H9 (cell line): ENCODE data around the gene FSTL4. TPM values are rescaled to one million over a fixed set of nuclear protein-coding genes. Genes with fewer than 3 reads are reported as not detected.

Experiments
- DNase-seq: peaks from one replicate; pipeline ENCODE4 v3.0.0-alpha.2; 2017
- H2AFZ ChIP-seq: one replicate; pipeline ENCODE4 v1.6.1; 2013; ENCODE audit warnings: mild to moderate bottlenecking, low read length, control low read depth, moderate library complexity
- H2AK5ac ChIP-seq: 2 replicates; pipeline ENCODE4 v1.6.1; 2013; ENCODE audit warnings: low read length, control low read depth, mixed read lengths; ENCODE audit not compliant: insufficient read length
- H2BK120ac ChIP-seq: one replicate; pipeline ENCODE4 v1.6.1; 2013; ENCODE audit warnings: low read depth, mild to moderate bottlenecking, low read length, control low read depth, inconsistent platforms; ENCODE audit not compliant: poor library complexity, severe bottlenecking
- H2BK12ac ChIP-seq: 2 replicates; pipeline ENCODE4 v1.6.1; 2013; ENCODE audit warnings: low read length, control low read depth, mixed read lengths, low read depth; ENCODE audit not compliant: insufficient read length
- H2BK15ac ChIP-seq: 2 replicates; pipeline ENCODE4 v1.6.1; 2013; ENCODE audit warnings: low read depth, low read length, control low read depth
- H2BK20ac ChIP-seq: one replicate; pipeline ENCODE4 v1.6.1; 2013; ENCODE audit warnings: low read depth, mild to moderate bottlenecking, low read length, control low read depth, inconsistent platforms; ENCODE audit not compliant: poor library complexity, severe bottlenecking
- H2BK5ac ChIP-seq: 2 replicates; pipeline ENCODE4 v1.6.1; 2013; ENCODE audit warnings: low read length, control low read depth, mixed read lengths; ENCODE audit not compliant: insufficient read length
- H3K14ac ChIP-seq: 2 replicates; pipeline ENCODE4 v1.6.1; 2013; ENCODE audit warnings: low read length, control low read depth; ENCODE audit not compliant: insufficient read depth
- H3K18ac ChIP-seq: 2 replicates; pipeline ENCODE4 v1.6.1; 2013; ENCODE audit warnings: low read depth, mild to moderate bottlenecking, mixed read lengths, low read length, control low read depth; ENCODE audit not compliant: insufficient read length
- H3K23ac ChIP-seq: 2 replicates; pipeline ENCODE4 v1.6.1; 2013; ENCODE audit warnings: low read length, control low read depth, mixed read lengths, low read depth; ENCODE audit not compliant: insufficient read length
- H3K23me2 ChIP-seq: 2 replicates; pipeline ENCODE4 v1.6.1; 2013; ENCODE audit warnings: low read depth, mild to moderate bottlenecking, mixed read lengths, low read length, control low read depth; ENCODE audit not compliant: insufficient read length, poor library complexity, severe bottlenecking
- H3K27ac ChIP-seq: 2 replicates; pipeline ENCODE4 v1.5.1; 2013; ENCODE audit warnings: low read length, control low read depth, mixed read lengths, low read depth; ENCODE audit not compliant: insufficient read length
- H3K27me3 ChIP-seq: 2 replicates; pipeline ENCODE4 v1.6.1; 2013; ENCODE audit warnings: low read length, control low read depth, inconsistent platforms; ENCODE audit not compliant: insufficient read depth
- H3K4ac ChIP-seq: 2 replicates; pipeline ENCODE4 v1.6.1; 2013; ENCODE audit warnings: low read depth, mild to moderate bottlenecking, control low read depth, inconsistent platforms, low read length, moderate library complexity
- H3K4me1 ChIP-seq: 2 replicates; pipeline ENCODE4 v1.6.1; 2013; ENCODE audit warnings: low read length, control low read depth, inconsistent platforms; ENCODE audit not compliant: insufficient read depth
- H3K4me2 ChIP-seq: 2 replicates; pipeline ENCODE4 v1.6.1; 2013; ENCODE audit warnings: low read length, control low read depth, mixed read lengths; ENCODE audit not compliant: insufficient read length, insufficient read depth
- H3K56ac ChIP-seq: 2 replicates; pipeline ENCODE4 v1.6.1; 2013; ENCODE audit warnings: low read depth, mild to moderate bottlenecking, mixed read lengths, low read length, control low read depth; ENCODE audit not compliant: insufficient read length
- H3K79me1 ChIP-seq: 2 replicates; pipeline ENCODE4 v1.6.1; 2013; ENCODE audit warnings: low read depth, mild to moderate bottlenecking, moderate library complexity, low read length, control low read depth, inconsistent platforms; ENCODE audit not compliant: insufficient read depth, poor library complexity, severe bottlenecking
- H3K79me2 ChIP-seq: 2 replicates; pipeline ENCODE4 v1.6.1; 2013; ENCODE audit warnings: low read length, control low read depth, inconsistent platforms; ENCODE audit not compliant: insufficient read depth
- H3K9ac ChIP-seq: 2 replicates; pipeline ENCODE4 v1.6.1; 2013; ENCODE audit warnings: low read length, control low read depth, mixed read lengths; ENCODE audit not compliant: insufficient read length; ENCODE audit errors: extremely low read depth
- H3K9me3 ChIP-seq: one replicate; pipeline ENCODE4 v1.6.1; 2013; ENCODE audit warnings: low read depth, low read length, inconsistent platforms; ENCODE audit not compliant: control insufficient read depth
- H3T11ph ChIP-seq: one replicate; pipeline ENCODE4 v1.6.1; 2013; ENCODE audit warnings: mild to moderate bottlenecking, low read length, control low read depth, inconsistent platforms
- H4K20me1 ChIP-seq: one replicate; pipeline ENCODE4 v1.6.1; 2013; ENCODE audit not compliant: control insufficient read depth, insufficient read length, insufficient read depth
- H4K5ac ChIP-seq: 2 replicates; pipeline ENCODE4 v1.6.1; 2013; ENCODE audit warnings: low read depth, mild to moderate bottlenecking, mixed read lengths, low read length, control low read depth; ENCODE audit not compliant: insufficient read length
- H4K8ac ChIP-seq: replicated peaks from 2 replicates; pipeline ENCODE4 v1.6.1; 2013; ENCODE audit warnings: low read length, control low read depth, mixed read lengths, low read depth; ENCODE audit not compliant: insufficient read length
- H4K91ac ChIP-seq: 2 replicates; pipeline ENCODE4 v1.6.1; 2013; ENCODE audit warnings: low read depth, mild to moderate bottlenecking, moderate library complexity, mixed read lengths, low read length, control low read depth; ENCODE audit not compliant: insufficient read length
- H3K27ac Mint-ChIP-seq, 3 experiments: 2 replicates in 2 of 3; 3 replicates in 1 of 3; pipeline ENCODE4 v1.8.0; 2020 to 2021; ENCODE audit warnings: mixed read lengths in 3 of 3, mild to moderate bottlenecking in 1 of 3, moderate library complexity in 1 of 3
- H3K27me3 Mint-ChIP-seq: 2 replicates; pipeline ENCODE4 v1.8.0; 2021; ENCODE audit warnings: low read depth, mild to moderate bottlenecking, moderate library complexity, mixed read lengths
- H3K36me3 Mint-ChIP-seq, 3 experiments: 2 replicates in 2 of 3; 3 replicates in 1 of 3; pipeline ENCODE4 v1.8.0; 2020 to 2021; ENCODE audit warnings: low read depth in 3 of 3, mixed read lengths in 3 of 3; ENCODE audit not compliant: insufficient read depth in 1 of 3
- H3K4me1 Mint-ChIP-seq, 2 experiments: 2 replicates each; pipeline ENCODE4 v1.8.0; 2020; ENCODE audit warnings: mixed read lengths in 2 of 2
- H3K4me3 Mint-ChIP-seq, 2 experiments: 2 replicates in 1 of 2; 3 replicates in 1 of 2; pipeline ENCODE4 v1.8.0; 2020 to 2021; ENCODE audit warnings: mild to moderate bottlenecking in 2 of 2, mixed read lengths in 2 of 2, moderate library complexity in 1 of 2
- H3K9me3 Mint-ChIP-seq, 2 experiments: 2 replicates in 1 of 2; 3 replicates in 1 of 2; pipeline ENCODE4 v1.8.0; 2020; ENCODE audit warnings: mild to moderate bottlenecking in 2 of 2, mixed read lengths in 2 of 2, moderate library complexity in 1 of 2
- CTCF ChIP-seq: fragments of 200-600 bp; sonication (generic); conservative IDR thresholded peaks from 3 replicates; pipeline ENCODE4 v1.8.0; 2021; ENCODE audit warnings: antibody characterized with exemption, mild to moderate bottlenecking
- WGBS: extraction: QIAGEN DNeasy Blood & Tissue Kit; methylation state at CpG from one replicate; pipeline ENCODE4 v1.1.7; 2013; ENCODE audit warnings: missing lambda C conversion rate, low lambda C conversion rate, mixed read lengths; ENCODE audit not compliant: insufficient read length; ENCODE audit errors: extremely low coverage; 5-methylcytosine and 5-hydroxymethylcytosine counted together
- total RNA-seq: library from RNA; stranded (reverse); gene quantifications from 2 replicates; pipeline ENCODE4 v1.2.1, GENCODE V29; 2021

FSTL4 gene
- total RNA-seq, 1 experiment from 2014 or later, result 5.7 TPM

- H3K9ac ChIP-seq, result no peak overlapping the region
- no peak overlapping the region for H3K14ac ChIP-seq
- H3K36me3 Mint-ChIP-seq, result no peaks in the 10 kb centered on the region
- no peak for DNase-seq
- no peak overlapping the region for H2BK120ac ChIP-seq
- no peak overlapping the region for H3K27ac ChIP-seq
- no peak overlapping the region for H4K5ac ChIP-seq
- no peak overlapping the region for H3K4ac ChIP-seq
- H3K27ac Mint-ChIP-seq, result no peak overlapping the region; a peak in 1 of 7 replicates
- no peak overlapping the region for H2AFZ ChIP-seq
- no peak overlapping the region for H3K4me2 ChIP-seq
- no peak overlapping the region for H3K56ac ChIP-seq
- no peaks in the 10 kb centered on the region for H3K23me2 ChIP-seq
- H3K27me3 Mint-ChIP-seq, result peaks cover 3% of the 10 kb centered on the region; the same call in 1 of the 2 replicates
- no peak overlapping the region for H4K91ac ChIP-seq
- H2BK5ac ChIP-seq, result no peak overlapping the region
- H3T11ph ChIP-seq, result no peak overlapping the region
- no peaks in the 10 kb centered on the region for H3K27me3 ChIP-seq
- H3K79me2 ChIP-seq, result no peaks in the 10 kb centered on the region
- no peak overlapping the region for H2BK12ac ChIP-seq
- no peaks in the 10 kb centered on the region for H3K79me1 ChIP-seq
- H3K4me3 Mint-ChIP-seq, result no peak overlapping the region
- whole genome bisulfite sequencing, result no CpG with 5 or more reads among the region's 6 CpGs
- H3K18ac ChIP-seq, result no peak overlapping the region
- no peaks in the 10 kb centered on the region for H4K20me1 ChIP-seq
- H3K9me3 Mint-ChIP-seq, result no peaks in the 10 kb centered on the region; a peak in 1 of 5 replicates
- H4K8ac ChIP-seq, result no peak overlapping the region
- H3K23ac ChIP-seq, result no peak overlapping the region
- no peaks in the 10 kb centered on the region; the same call in 1 of the 2 replicates for H3K4me1 ChIP-seq
- no peak overlapping the region for H2BK15ac ChIP-seq
- H3K9me3 ChIP-seq, result no peaks in the 10 kb centered on the region
- TF ChIP-seq CTCF, result no peak
- H3K4me1 Mint-ChIP-seq, result peaks cover 10 to 11% of the 10 kb centered on the region in 2 experiments
- H2BK20ac ChIP-seq, result no peak overlapping the region
- H2AK5ac ChIP-seq, result no peak overlapping the region
These were observed 82.1 kb downstream of the FSTL4 start for GRCh38 chr5:133530270-133530669.
